ENCODE data around the gene U2AF1L4.

U2AF1L4 gene

GRCh38 chr19:35740423-35741202 is 4.6 kb downstream of the U2AF1L4 start:
- peak; percentile 98 for DNase-seq

- no peak for DNase-seq
These were observed 5.2 kb downstream of the U2AF1L4 start for GRCh38 chr19:35740108-35740422.

- DNase-seq = no peak
These were observed 5.7 kb downstream of the U2AF1L4 start for GRCh38 chr19:35739275-35740107.

GRCh38 chr19:35738887-35739229 is 6.4 kb downstream of the U2AF1L4 start:
- DNase-seq = no peak

GRCh38 chr19:35738021-35738886 is 7.0 kb downstream of the U2AF1L4 start:
- DNase-seq = no peak

- DNase-seq = no peak
These were observed 8.0 kb downstream of the U2AF1L4 start for GRCh38 chr19:35736913-35737886.

- no peak for DNase-seq
These were observed 10.3 kb downstream of the U2AF1L4 start for GRCh38 chr19:35734889-35735288.

DNA sequence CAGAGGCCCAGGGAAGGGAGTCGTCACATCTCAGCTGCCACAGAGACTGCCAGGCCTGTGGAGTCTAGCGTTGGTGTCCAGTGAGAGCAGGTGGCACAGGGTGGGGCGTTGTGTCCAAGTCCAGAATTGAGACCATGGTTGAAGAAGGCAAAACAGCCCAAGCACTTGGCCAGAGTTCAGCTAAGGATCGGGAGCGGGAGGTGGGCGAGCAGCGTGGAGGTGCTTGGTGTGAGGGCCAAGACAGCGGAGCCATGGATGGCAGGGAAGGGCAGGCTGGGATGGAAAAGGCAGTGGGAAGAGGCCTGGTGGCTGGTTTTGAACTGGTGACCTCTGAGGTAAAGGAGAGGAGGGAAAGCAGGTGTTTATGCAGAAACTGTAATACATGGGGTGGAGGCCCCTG is 10.9 kb downstream of the U2AF1L4 start:
- no peak for DNase-seq

DNA sequence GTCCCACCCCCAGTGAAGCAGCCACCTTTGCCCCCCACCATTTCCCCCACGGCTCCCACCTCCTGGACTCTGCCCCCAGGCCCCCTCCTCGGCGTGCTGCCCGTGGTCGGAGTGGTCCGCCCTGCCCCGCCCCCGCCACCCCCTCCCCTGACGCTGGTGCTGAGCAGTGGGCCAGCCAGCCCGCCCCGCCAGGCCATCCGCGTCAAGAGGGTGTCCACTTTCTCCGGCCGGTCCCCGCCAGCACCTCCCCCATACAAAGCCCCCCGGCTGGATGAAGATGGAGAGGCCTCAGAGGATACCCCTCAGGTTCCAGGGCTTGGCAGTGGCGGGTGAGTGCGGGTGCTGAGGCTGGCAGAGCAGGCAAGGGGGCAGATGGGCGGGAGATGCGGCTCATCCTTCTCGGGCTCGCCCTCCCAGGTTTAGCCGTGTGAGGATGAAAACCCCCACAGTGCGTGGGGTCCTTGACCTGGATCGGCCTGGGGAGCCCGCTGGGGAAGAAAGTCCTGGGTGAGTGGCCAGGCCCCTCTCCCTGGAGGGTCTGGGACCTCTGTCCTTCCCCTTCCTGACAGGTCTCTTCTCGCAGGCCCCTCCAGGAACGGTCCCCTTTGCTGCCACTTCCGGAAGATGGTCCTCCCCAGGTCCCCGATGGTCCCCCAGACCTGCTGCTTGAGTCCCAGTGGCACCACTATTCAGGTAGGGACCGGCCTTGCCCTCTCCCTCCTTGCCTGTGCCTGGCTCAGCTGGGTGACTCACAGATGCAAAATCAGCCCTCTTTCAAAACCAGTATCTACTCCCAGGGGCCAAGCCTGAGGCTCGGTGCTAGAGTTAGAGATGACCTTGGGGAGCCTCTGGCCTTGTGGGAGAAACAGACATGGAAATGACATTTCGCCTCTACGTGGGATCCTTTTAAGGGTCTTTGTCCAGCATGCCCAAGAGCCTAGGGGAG is 11.8 kb downstream of the U2AF1L4 start:
- no peak for DNase-seq

DNA sequence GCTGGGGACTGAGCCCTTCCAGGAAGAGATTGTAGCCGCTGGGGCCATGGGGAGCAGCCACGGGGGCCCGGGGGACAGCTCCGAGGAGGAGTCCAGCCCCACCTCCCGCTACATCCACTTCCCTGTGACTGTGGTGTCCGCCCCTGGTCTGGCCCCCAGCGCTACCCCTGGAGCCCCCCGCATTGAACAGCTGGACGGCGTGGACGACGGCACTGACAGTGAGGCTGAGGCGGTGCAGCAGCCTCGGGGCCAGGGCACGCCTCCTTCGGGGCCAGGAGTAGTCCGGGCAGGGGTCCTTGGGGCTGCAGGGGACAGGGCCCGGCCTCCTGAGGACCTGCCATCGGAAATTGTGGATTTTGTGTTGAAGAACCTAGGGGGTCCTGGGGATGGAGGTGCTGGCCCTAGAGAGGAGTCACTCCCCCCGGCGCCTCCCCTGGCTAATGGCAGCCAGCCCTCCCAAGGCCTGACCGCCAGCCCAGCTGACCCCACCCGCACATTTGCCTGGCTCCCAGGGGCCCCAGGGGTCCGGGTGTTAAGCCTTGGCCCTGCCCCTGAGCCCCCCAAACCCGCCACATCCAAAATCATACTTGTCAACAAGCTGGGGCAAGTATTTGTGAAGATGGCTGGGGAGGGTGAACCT is 12.6 kb downstream of the U2AF1L4 start:
- DNase-seq = no peak

DNA sequence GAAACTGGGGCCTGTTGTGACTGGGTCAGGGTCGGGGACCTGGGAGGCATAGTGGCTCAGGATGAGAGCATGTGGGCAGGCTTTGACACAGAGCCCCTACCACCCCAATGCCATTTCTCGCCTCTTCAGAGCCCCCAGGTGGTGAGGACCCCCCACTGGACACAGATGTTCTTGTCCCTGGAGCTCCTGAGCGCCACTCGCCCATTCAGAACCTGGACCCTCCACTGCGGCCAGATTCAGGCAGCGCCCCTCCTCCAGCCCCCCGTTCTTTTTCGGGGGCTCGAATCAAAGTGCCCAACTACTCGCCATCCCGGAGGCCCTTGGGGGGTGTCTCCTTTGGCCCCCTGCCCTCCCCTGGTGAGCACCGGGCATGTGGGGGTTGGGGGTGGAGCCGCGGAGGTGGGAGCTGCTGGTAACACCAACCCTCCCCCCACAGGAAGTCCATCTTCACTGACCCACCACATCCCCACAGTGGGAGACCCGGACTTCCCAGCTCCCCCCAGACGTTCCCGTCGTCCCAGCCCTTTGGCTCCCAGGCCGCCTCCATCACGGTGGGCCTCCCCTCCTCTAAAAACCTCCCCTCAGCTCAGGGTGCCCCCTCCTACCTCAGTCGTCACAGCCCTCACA is 13.3 kb downstream of the U2AF1L4 start:
- no peak for DNase-seq

- DNase-seq = no peak
These were observed 13.9 kb downstream of the U2AF1L4 start for GRCh38 chr19:35731353-35731752.

DNA sequence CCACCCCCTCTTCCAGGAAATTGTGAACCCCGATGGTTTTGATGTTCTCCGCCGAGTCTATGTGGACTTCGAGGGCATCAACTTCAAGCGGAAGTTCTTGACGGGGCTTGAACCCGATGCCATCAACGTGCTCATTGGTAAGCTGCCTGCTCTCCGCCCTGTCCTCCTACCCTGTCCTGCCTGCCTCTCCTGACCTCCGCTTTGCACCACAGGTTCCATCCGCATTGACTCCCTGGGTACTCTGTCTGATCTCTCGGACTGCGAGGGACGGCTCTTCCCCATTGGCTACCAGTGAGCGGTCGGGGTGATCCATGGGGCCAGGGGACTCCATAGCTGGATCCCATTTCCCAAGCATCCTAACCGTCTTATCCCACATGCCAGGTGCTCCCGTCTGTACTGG is 14.9 kb downstream of the U2AF1L4 start:
- DNase-seq = no peak

- no peak for DNase-seq
These were observed 15.5 kb downstream of the U2AF1L4 start for GRCh38 chr19:35729763-35730162.

DNA sequence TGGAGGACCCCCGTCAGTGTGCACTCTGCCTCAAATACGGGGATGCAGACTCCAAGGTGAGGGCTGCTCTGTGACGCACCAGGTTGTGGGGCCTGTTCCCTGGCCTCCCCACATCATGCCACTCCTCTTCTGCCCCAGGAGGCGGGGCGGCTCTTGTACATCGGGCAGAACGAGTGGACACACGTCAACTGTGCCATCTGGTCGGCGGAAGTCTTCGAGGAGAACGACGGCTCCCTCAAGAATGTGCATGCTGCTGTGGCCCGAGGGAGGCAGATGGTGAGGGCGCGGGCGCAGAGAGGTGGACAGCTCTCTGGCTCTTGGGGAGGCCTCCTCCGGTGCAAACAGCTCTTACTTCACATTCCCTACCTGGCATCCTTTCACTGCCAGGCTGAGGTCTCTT is 16.2 kb downstream of the U2AF1L4 start:
- no peak for DNase-seq

DNA sequence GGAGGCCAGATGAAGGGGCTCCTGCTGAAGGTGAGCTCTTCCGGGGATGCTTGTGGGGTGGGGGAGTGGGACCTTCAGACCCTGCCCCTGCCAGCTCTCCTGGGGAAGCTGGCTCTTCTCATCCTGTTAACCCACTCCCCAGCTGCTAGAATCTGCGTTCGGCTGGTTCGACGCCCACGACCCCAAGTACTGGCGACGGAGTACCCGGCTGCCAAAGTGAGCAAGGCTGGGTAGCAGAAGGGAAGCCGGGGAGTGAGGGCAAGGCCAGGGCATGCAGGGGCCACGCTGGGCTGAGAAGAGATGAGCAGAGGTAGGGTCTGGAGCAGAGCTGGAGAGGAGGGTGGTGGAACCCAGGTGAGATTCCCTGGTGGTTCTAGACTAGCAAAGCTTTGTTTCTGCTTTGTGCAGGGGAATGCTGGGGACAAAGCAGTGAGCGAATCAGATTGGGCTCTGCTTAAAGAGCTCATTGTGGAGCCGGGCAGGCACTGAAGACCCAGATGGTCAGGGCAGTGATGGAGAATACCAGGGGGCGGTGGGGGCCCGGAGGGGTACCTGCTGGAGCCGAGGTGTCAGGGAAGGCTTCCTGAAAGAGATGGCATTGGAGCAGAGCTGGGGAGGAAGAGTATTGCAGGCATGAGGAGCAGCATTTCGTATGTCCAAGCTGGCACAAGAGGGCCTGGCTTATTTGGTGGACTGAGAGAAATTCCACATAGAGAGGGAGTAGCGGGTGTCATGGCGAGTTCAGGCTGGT is 17.1 kb downstream of the U2AF1L4 start:
- no peak for DNase-seq

GRCh38 chr19:35727053-35727955 is 17.9 kb downstream of the U2AF1L4 start:
- no peak for DNase-seq

GRCh38 chr19:35725216-35725861 is 19.9 kb downstream of the U2AF1L4 start:
- DNase-seq = no peak
